DMS114 treated with DMSO at 0.1 percent for 48 hours (cell line): ENCODE measurements around the gene XPNPEP2.

Source experiments
- DNase-seq: peaks from one replicate; lab custom pipeline; 2025; ENCODE audit not compliant: unreplicated experiment; lab: John Stamatoyannopoulos, UW

XPNPEP2 gene

GRCh38 chrX:129747533-129747932, 8.8 kb downstream of the XPNPEP2 start:
- DNase-seq = no peak

- DNase-seq = no peak
Measured at GRCh38 chrX:129748305-129748704, 9.5 kb downstream of the XPNPEP2 start.

- no peak for DNase-seq
Measured at GRCh38 chrX:129749069-129749468, 10.3 kb downstream of the XPNPEP2 start.

DNA sequence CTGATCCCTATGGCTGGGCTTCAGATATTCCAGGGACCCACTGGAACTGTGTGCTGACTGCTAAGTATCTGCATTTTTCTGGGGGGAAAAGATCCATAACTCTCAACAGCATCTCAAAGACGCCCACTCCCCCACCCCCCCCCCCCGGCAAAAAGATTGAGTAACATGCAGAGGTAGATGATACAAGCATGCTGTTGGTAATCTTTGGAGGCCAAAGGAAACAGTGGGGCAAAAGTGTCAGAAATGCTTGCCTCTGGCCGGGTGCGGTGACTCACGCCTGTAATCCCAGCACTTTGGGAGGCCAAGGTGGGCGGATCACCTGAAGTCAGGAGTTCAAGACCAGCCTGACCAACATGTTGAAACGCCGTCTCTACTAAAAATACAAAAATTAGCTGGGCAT, 12.2 kb downstream of the XPNPEP2 start:
- no peak for DNase-seq

GRCh38 chrX:129754056-129755024, 15.6 kb downstream of the XPNPEP2 start:
- DNase-seq = no peak

DNA sequence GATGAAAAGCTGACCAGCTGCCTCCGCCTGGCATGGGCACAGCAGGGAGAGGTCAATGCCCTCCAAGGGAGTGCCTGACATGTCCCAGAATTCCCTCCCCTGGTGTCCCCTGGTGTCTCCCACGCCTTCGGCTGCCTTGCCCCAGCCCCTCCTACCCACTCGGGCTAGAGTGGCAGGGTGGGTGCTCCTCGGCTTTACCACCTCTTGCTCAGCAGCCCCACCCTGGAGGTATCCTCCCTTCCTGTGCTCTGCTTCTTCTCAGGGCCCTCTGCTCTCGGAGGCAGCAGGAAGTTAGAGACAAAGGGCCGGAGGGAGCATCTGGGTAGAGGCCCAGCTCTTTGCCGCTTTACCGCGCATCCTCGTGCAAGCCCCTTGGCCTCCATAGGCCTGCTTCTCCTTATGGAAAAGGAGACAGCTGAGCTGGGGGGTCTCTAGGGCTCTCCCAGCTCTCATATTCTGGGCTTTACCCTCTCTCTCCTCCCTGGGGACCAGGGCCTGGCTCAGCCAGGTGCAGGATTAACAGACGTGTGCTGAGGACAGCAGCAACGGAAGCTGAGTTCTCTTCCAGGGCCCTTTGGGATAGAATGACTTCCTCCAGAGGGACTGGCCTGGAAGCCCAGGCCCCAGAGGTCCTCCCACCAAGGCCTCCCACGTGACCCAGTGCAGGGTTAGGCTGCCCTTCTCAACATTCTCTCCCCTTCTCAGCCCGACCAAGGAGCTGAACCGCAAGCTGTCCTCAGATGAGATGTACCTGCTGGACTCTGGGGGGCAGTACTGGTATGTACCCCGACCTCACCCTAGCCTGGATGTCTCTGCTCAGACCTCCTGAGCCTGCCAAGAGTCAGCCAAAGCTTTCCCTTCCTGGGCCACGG, 17.2 kb downstream of the XPNPEP2 start:
- no peak for DNase-seq

DNA sequence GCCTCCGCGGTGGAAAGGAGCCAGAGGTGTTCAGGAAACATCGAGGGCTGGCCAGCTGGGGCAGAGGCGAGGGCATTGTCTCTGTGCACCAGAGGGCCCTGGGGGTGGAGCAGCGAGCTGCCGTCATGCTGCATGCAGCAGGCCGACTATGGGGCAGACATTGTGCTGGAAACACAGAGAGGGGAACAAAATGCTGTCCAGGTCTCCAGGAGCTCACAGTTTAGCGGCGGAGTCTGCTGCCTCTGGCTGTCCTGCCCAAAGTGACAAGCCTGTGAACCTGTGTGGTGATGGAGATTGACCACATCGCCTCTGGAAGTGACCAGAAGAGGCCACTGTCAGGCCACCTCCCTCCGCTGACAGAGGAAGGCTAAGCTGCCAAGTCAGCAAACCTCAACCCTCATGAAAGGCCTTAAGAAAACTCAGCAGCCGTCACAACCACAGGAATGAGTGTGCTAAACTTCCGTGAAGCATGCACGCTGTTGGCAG, 20.8 kb downstream of the XPNPEP2 start:
- DNase-seq = no peak

DNA sequence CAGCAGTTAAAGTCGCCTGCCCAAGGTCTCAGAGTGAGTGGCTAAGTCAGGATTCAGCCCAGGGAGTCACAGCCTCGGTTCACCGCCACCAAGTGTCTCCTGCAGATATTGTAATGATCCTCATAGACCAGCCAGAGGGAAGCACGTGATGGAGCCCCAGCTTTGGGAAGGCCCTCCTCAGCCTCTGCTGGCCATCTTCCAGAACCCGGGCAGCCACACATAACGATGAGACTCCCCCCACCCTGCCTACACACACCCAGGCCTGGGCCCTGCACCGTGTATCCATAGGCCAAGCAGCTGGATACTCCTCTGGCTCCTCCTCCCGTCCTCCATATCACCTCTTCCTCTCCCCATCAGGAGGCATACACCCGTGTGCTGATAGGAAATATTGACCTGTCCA, 21.4 kb downstream of the XPNPEP2 start:
- no peak for DNase-seq

DNA sequence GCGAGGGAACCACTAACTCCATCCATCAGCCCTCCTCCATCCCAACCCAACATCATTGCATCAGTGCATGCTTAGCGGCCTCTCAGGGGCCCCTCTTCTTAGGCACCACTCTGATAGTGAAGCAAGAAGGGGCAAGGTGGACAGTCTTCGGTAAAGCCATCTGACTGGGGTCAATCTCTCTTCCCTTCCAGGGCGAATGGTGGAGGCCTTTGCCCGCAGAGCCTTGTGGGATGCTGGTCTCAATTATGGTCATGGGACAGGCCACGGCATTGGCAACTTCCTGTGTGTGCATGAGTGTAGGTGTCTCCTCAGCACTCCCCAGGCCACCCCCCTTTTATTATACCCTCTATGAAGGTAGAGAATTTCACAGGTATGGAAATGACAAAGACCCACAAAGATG, 22.2 kb downstream of the XPNPEP2 start:
- no peak for DNase-seq

GRCh38 chrX:129761596-129761995, 22.8 kb downstream of the XPNPEP2 start:
- no peak for DNase-seq

DNA sequence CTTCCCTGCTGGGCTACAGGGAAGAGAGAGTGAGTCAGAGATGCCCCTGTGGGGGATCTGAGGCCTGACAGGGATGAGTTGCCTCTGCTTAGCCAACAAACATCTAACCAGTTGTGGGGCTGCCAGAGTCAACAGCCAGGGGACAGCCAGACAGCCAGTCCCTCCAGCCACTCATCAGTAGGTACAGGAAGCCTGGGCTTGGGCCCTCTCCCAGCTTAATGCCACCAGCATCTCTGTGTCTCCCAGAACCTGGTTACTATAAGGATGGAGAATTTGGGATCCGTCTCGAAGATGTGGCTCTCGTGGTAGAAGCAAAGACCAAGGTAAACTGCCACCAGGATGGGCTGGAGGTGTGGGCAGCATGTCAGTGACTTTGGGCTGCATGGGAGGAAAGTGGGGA, 23.7 kb downstream of the XPNPEP2 start:
- no peak for DNase-seq

GRCh38 chrX:129763666-129764065, 24.9 kb downstream of the XPNPEP2 start:
- no peak for DNase-seq

GRCh38 chrX:129768186-129768585, 29.4 kb downstream of the XPNPEP2 start:
- DNase-seq = no peak

DNA sequence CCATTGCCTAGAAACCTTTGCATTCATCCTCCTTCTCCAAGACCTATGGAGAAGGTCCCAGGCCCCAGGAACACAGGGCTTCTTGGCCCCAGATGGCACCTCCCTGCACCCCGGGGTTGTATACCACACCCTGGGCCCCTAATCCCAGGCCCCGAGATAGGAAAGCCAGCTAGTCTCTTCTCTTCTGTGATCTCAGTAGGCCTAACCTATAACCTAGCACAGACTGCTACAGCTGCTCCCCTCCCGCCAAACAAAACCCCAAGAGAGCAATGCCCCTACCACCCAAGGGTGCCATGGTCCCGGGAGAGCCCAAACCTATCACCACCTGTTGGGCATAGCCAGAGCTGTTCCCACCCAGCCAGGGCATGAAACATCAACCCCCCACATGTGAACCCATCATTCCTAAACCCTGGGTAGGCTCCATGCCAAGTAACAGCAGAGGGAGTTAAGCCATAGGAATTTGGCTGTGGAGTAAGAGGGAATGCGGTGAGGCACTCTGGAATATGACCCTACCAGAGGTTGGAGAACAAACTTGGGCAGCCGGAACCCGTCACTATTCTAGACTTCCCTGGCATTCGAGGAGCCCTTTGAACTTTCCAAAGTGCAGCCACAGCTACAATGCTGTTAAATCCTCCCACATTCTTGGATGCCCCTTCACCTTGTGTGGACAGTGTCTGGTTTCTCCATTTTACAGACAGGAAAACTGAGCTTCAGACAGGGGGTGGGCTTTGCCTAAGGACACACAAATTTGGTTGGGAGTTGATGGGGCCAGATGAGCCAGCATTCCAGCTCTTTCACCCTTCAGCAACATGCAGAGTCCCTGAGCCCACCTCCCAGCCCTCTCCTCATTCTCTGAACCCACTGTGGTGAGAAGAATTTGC, 30.0 kb downstream of the XPNPEP2 start:
- no peak for DNase-seq

GRCh38 chrX:129769467-129770154, 30.8 kb downstream of the XPNPEP2 start:
- DNase-seq = no peak

GRCh38 chrX:129771266-129771995, 32.7 kb downstream of the XPNPEP2 start:
- no peak for DNase-seq

DNA sequence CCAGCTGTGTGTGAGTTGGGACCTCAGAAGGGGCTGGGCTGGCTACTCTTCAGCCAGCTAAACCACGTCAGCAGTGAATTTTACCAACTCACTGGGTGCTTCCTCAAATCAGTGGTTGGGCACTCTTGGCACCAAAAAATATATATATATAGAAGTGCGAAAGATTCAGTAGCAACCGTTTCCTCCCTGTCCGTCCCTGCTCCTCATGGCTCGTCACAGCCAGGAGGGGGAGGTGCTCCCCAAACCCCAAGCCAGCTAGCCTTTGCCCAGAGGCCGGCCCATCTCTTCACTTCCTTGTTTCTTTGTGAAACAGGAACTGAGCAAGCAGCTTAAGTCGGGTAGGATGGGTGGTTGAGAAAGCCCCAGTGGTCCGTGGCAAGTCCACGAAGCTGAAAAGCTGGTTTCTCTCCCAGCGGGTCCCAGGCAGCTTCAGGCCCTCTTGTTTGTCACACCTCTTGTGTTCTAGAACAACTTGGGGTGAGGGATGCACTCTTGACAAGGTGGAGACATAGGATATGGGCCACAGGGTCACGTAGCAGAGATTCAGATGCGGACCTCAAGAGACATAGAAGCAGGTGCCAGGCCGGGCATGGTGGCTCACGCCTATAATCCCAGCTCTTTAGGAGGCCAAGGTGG, 34.1 kb downstream of the XPNPEP2 start:
- no peak for DNase-seq

- no peak for DNase-seq
Measured at GRCh38 chrX:129773649-129774458, 35.1 kb downstream of the XPNPEP2 start.
